ENCODE results near the gene SF3B5. TPM values are rescaled to one million over a fixed set of nuclear protein-coding genes. Genes with fewer than 3 reads are reported as not detected.
"Not testable (repeated sequence)": the region's sequence is repeated elsewhere in the genome, so short reads cannot be mapped to it uniquely, and the experiment has no call there.

The SF3B5 gene
- total RNA-seq (2014; rRNA removed; shearing (Covaris generic)): 84.4 and 113 TPM in 2 replicates
- polyA plus RNA-seq (2014; cell fraction: nucleus; rRNA removed): 82.5 and 113 TPM in 2 replicates

DNA sequence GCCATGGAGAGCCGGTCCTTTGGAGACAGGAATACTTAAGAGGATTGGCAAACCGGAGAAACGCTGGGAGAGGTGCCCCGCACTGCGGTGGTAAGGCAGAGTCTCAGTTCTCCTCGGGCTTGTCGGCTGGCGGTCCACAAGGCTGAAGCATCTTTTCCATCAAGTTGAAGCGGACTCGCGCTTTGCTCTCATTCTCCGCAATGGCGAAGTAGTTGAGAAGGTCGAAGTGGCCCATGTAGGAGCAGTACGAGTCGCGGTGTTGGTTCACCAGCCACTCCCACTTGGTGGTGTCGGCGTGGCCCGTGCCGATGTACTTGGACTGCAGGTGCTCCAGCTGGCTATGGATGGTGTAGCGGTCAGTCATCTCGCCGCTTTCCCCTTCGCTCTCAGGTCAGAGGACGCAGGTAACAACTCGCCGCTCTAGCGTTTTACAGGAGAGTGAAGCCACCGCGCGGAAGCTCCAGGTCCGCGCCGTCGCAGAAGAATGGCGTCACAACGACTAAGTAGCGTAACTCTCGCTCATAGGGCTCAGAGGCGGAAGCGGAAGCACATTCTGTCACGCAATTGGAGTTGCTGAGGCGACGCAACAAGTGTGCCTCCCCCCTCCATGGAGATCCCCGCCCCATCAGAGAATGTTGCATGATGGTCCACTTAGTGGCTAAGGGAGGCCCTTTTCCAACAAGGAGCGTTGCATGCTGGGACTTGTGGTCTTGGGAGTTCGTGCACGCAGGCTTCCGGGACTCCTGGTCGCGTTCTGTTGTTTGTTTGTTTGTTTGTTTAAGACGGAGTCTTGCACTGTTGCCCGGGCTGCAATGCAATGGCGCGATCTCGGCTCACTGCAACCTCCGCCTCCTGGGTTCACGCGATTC, at the start of gene SF3B5:
Gene SF3B5, minus strand, starts transcription at position 440 of the 869 bp plus-strand sequence. Its CDS starts 76 bp downstream, at position 364.
- peak; percentile 99 for DNase-seq (ENCODE audit: extremely low read depth, low read depth)

DNA sequence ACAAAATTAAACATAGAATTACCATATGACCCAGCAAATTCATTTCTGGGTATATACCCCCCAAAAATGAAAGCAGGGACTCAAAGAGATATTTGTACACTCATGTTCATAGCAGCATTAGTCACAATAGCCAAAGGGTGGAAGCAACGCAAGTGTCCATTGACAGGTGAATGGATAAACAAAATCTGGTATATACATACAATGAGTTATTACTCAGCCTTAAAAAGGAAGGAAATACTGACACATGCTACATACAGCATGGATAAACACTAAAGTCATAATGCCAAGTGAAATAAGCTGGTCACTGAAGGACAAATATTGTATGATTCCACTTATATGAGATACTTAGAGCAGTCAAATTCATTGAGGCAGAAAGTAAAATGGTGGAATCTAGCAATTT, 49.6 kb upstream of the SF3B5 start:
- DNase-seq (ENCODE audit: extremely low read depth, low read depth): no peak

- DNase-seq (ENCODE audit: extremely low read depth, low read depth): no peak
Observed at GRCh38 chr6:144143878-144144277, 48.5 kb upstream of the SF3B5 start.

GRCh38 chr6:144143106-144143505, 47.7 kb upstream of the SF3B5 start:
- DNase-seq (ENCODE audit: extremely low read depth, low read depth): no peak

- no peak for DNase-seq (ENCODE audit: extremely low read depth, low read depth)
Observed at GRCh38 chr6:144141470-144141869, 46.1 kb upstream of the SF3B5 start.

- no peak for DNase-seq (ENCODE audit: extremely low read depth, low read depth)
Observed at GRCh38 chr6:144140867-144141266, 45.5 kb upstream of the SF3B5 start.

DNA sequence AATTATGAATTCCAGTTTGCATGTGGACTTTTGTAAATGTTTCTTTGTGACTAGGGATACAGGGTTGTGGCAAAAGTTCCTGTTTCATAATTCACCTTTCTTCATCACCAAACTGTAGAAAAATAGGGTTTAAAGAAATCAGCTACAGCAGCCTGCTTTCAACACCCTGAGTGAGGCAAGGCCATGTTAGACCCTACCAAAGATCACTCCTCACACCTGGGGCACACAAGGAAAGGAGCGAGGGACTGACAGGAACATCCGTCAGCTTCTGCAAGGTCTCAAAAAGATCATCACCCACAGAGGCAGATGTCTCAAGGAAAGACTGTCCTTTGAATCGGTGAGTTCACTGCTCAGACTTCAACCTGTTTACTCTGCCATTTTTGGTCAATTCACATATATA, 44.4 kb upstream of the SF3B5 start:
- DNase-seq (ENCODE audit: extremely low read depth, low read depth): no peak

DNA sequence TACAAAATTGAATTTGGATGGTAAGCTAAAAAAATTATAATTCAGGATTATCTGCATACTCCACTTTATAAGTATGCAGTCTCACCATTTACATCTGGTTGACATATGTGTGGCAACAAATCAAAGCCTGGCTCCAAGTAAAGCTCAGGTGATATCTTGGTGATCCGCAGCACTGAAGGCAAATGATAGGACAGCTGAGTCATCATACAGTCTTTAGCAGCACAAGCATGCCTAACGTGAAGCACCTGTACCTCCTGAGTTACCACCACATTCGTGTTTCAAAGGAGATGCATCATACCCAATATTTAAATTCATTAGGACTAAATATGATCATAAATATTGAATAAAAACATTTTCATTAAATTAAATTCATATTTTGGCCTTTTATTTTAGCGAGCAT, 43.2 kb upstream of the SF3B5 start:
- no peak for DNase-seq (ENCODE audit: extremely low read depth, low read depth)

- no peak for DNase-seq (ENCODE audit: extremely low read depth, low read depth)
Observed at GRCh38 chr6:144134737-144135136, 39.4 kb upstream of the SF3B5 start.

GRCh38 chr6:144134176-144134575, 38.8 kb upstream of the SF3B5 start:
- DNase-seq (ENCODE audit: extremely low read depth, low read depth): no peak

- no peak for DNase-seq (ENCODE audit: extremely low read depth, low read depth)
Observed at GRCh38 chr6:144133225-144133821, 38.0 kb upstream of the SF3B5 start.

DNA sequence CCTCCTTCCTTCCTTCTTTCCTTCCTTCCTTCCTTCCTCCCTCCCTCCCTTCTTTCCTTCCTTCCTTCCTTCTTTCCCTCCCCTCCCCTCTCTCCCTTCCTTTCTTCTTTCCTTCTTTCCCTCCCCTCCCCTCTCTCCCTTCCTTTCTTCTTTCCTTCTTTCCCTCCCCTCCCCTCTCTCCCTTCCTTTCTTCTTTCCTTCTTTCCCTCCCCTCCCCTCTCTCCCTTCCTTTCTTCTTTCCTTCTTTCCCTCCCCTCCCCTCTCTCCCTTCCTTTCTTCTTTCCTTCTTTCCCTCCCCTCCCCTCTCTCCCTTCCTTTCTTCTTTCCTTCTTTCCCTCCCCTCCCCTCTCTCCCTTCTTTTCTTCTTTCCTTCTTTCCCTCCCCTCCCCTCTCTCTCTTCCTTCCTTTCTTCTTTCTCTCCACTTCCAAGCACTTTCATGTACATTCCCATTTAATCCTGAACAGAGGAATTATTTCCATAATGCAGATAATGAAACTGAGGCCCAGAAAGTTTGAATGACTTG, 36.9 kb upstream of the SF3B5 start:
- DNase-seq (ENCODE audit: extremely low read depth, low read depth): not testable (repeated sequence)

DNA sequence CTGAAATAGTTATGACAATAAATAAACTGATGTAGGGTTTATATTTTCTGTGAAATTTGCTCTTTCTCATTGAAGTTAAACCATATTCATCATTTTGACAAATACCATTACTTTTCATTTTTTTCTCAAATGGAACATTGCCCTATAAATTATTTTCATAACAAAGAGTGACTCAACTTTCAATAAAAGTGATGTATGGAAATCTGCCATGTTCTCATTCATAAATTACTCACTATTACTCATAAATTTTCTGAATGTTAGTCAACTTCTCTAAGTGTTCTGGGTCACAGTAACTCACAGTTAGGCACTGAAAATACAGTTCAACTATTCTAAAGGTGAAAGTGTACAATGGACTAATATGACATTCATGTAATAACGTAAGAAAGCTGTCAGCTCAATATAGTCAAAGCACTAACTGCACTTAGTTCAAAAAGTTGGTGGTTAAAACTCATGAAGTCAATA, 35.9 kb upstream of the SF3B5 start:
- no peak for DNase-seq (ENCODE audit: extremely low read depth, low read depth)

GRCh38 chr6:144129469-144129868, 34.1 kb upstream of the SF3B5 start:
- no peak for DNase-seq (ENCODE audit: extremely low read depth, low read depth)

GRCh38 chr6:144127097-144127496, 31.7 kb upstream of the SF3B5 start:
- no peak for DNase-seq (ENCODE audit: extremely low read depth, low read depth)

DNA sequence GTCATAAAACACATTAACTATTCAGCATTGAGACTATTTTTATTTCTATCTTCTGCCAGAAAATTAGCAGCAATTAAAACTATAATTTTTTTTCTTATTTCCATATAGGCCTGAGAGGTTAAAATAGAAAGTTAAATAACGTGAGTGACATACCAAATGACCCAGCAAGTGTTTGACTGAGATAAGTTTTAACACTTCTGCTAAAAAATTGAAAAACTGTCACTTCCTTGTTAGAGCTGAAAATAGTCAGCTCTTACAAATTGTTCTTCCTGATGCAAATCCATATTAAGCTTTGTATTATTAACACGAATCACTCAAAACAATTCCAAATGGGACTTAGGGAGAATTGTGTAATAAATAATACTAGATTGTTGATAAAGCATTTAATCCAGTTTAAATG, 28.5 kb upstream of the SF3B5 start:
- DNase-seq (ENCODE audit: extremely low read depth, low read depth): no peak

DNA sequence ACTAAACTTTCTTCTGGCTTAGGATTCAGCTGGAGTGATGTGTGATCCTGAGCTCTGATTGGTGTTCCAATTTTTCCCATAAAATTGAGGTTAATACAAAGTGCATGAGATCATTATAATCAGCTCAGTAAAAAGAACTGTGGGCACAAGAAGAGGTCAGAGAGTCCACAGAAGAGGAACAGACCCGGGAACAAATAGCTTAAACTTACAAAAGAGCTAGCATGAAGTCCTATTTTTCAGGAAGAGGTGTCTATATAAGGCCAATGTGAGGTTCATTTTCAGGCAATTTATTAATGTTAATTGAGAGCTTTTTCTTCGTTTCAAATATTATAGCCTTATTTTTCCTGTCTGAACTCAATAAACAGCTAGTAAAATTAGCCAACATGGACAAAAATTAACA, 28.0 kb upstream of the SF3B5 start:
- no peak for DNase-seq (ENCODE audit: extremely low read depth, low read depth)

DNA sequence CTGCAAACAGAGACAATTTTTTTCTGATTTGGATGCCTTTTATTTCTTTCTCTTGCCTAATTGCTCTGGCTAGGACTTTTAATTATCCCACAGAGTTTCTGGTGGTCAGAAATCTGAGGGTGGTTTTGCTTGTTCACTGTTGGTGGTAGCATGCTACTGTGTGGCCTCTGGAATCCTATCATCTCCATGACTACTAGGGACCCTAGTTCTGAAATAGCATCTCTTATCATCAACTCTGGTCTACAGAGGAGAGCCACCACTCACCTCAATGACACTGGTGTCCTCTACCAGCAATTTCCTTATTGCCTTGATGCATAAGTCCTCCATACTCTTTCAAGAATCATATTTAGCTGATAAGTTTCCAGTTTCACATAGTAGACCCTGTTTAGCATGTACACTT, 27.5 kb upstream of the SF3B5 start:
- DNase-seq (ENCODE audit: extremely low read depth, low read depth): no peak

- no peak for DNase-seq (ENCODE audit: extremely low read depth, low read depth)
Observed at GRCh38 chr6:144119376-144119775, 24.0 kb upstream of the SF3B5 start.

DNA sequence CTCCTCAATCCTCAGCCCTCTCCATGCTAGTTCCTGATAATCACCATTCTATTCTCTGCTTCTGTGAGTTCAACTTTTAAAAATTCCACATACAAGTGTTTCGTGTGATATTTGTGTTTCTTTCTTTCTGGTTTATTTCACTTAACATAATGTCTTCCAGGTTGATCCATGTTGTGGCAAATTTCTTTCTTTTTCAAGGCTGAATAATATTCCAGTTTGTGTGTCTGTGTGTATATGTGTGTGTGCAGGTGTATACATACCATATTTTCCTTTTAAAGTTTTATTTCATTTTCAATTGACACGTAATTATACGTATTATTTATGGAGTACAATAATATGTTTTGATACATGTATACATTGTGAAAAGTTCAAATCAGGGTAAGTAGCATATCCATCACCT, 19.8 kb upstream of the SF3B5 start:
- no peak for DNase-seq (ENCODE audit: extremely low read depth, low read depth)

DNA sequence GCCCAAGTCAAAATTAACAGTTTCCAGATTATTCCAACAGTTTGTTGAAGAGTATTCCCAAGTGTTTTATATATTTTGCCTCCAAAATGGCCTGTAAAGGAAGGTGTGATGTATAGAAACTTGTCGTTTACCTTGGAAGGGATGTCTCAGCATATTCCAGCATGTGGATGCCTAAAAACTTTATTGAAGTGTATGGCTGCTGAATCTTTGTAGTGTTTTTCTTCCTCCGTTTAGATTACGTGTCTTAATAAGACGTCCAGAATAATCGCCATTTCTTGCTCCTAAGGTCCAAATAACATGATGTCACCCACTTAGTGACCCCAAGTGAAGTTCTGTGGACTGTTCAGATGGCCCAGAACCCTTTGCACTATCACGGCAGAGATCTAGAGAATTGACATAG, 18.0 kb upstream of the SF3B5 start:
- DNase-seq (ENCODE audit: extremely low read depth, low read depth): no peak

- DNase-seq (ENCODE audit: extremely low read depth, low read depth): no peak
Observed at GRCh38 chr6:144110210-144110609, 14.8 kb upstream of the SF3B5 start.

Measured in NCI-H460 (cell line).